SKM-1 (cell line): Measurements from ENCODE around the gene HEPHL1.
"Not testable (repeated sequence)": the region's sequence is repeated elsewhere in the genome, so short reads cannot be mapped to it uniquely, and the experiment has no call there.

Experiments used
- DNase-seq: peaks from one replicate; lab custom pipeline; 2025; ENCODE audit not compliant: unreplicated experiment; lab: John Stamatoyannopoulos, UW

Gene HEPHL1

GRCh38 chr11:94148189-94148588, 127.0 kb downstream of the HEPHL1 start:
- no peak for DNase-seq

DNA sequence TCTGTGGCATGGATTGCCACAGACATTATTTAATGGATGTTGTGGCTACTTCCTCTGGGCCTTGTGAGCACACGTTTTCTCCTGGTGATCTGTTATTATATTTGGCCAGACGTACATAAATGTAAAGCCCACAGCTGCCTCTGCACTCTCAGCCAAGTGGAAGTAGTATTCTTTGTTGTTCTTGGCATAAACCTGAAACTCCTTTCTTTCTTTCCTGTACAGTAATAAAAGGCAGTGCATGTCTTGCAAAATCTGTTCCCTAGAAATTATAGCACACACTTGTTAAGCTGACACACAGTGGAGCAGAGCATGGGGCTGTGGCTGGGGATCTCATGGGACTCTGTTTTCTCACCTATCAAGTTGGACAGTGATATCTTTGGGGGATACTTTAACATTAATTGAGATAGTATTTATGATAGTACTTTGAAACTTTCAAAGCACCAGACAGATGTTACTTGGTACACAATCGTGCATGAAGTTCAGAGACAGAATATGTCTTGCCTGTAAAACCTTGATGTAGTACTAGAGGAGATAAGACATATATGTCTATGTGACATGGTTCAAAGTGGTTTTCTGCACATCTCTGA, 128.4 kb downstream of the HEPHL1 start:
- DNase-seq, result no peak

DNA sequence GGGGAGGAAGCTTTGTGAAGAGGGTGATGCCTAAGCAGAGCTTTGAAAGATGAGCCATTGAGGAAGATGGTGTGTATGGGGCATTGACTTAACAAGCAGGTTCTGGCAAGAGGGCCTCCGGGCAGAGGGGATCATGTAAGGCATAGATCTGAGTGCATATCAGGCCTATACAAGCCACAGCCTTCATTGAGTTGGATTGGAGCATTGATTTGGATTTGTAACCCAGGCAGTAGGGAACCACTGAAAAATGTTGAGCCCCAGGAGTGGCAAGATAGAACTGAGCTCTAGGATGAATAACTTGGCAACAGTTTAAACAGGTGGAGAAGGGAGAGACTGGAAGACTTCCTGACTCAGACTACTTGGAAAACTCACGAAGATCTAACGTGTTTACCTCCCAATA, 128.9 kb downstream of the HEPHL1 start:
- DNase-seq, result no peak

- DNase-seq, result no peak
Measured at GRCh38 chr11:94150704-94151685, 129.8 kb downstream of the HEPHL1 start.

GRCh38 chr11:94151903-94152677, 130.9 kb downstream of the HEPHL1 start:
- no peak for DNase-seq

- DNase-seq, result no peak
Measured at GRCh38 chr11:94152678-94153065, 131.5 kb downstream of the HEPHL1 start.

- no peak for DNase-seq
Measured at GRCh38 chr11:94153320-94153719, 132.2 kb downstream of the HEPHL1 start.

- no peak for DNase-seq
Measured at GRCh38 chr11:94154095-94154856, 133.1 kb downstream of the HEPHL1 start.

DNA sequence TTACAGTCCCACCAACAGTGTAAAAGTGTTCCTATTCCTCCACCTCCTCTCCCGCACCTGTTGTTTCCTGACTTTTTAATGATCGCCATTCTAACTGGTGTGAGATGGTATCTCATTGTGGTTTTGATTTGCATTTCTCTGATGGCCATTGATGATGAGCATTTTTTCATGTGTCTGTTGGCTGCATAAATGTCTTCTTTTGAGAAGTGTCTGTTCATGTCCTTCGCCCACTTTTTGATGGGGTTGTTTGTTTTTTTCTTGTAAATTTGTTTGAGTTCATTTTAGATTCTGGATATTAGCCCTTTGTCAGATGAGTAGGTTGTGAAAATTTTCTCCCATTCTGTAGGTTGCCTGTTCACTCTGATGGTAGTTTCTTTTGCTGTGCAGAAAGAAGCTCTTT, 136.2 kb downstream of the HEPHL1 start:
- DNase-seq, result not testable (repeated sequence)
